ENCODE results near the gene LILRA5.
"Not testable (repeated sequence)": the region's sequence is repeated elsewhere in the genome, so short reads cannot be mapped to it uniquely, and the experiment has no call there.

DNA sequence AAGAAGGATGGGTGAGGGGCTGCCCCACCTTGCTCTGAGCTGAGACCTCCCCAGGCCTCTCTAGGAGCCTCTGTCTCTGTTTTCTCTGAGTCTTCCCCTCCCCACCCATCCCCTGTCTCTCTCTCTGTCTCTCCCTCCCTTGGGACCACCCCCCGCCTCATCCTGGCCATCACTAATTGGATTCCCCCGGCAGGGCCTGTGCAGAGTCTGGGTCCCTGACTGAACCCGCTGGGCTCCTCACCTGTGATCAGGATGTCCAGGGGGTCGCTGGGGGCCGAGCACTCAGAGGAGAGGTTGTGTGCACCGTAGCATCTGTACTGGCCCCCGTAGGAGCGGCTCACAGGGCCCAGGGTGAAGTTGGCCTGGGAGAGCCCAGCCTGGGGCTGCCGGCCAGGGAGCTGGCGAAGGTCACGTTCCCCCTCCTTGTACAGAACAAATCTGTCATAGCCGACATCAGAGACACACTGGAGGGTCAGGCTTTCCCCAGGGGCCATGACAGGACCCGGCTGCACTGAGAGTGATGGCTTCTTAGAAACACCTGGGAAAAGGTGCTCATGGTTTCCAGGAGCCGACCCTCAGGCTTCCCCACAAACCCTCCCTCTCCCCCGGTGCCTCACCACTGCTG is 34.3 kb downstream of the LILRA5 start:
- not testable (repeated sequence) for TF ChIP-seq CTCF (IDR thresholded peaks at IDR 0.05); EZH2 (IDR thresholded peaks at IDR 0.05; ENCODE audit: borderline replicate concordance, insufficient read depth, low read depth, low read length, poor library complexity, severe bottlenecking)
